ENCODE data around the gene LAS1L.

- TF ChIP-seq CTCF (conservative IDR thresholded peaks at IDR 0.05 in 1 of 2, IDR thresholded peaks at IDR 0.05 in 1 of 2; ENCODE audit: low read depth in 1 of 2, low read length in 2 of 2), result peak; percentile 95 to 96
- no peak for TF ChIP-seq EZH2 (IDR thresholded peaks at IDR 0.05; ENCODE audit: low read length, missing control alignments)
Measured at GRCh38 chrX:65528705-65529340, 5.8 kb downstream of the LAS1L start.
